GM15510 (cell line): Measurements from ENCODE around the gene EFNA5.

Source experiments
- POLR2A ChIP-seq: IDR thresholded peaks from 3 replicates; pipeline ENCODE4 v1.6.1; 2011; ENCODE audit warnings: borderline replicate concordance; ENCODE audit not compliant: insufficient read length; ENCODE audit errors: extremely low read depth

The EFNA5 gene

GRCh38 chr5:107670932-107671741 lies at the start of gene EFNA5:
Gene EFNA5 (minus strand): TSS chr5:107670937.
- TF ChIP-seq POLR2A: no peak

- TF ChIP-seq POLR2A: no peak
Measured at GRCh38 chr5:107719034-107719606, 48.4 kb upstream of the EFNA5 start.

GRCh38 chr5:107717816-107718215 lies 47.1 kb upstream of the EFNA5 start:
- TF ChIP-seq POLR2A: no peak

GRCh38 chr5:107713228-107713627 lies 42.5 kb upstream of the EFNA5 start:
- no peak for TF ChIP-seq POLR2A

- TF ChIP-seq POLR2A: no peak
Measured at GRCh38 chr5:107712359-107712870, 41.7 kb upstream of the EFNA5 start.

GRCh38 chr5:107705402-107706014 lies 34.8 kb upstream of the EFNA5 start:
- TF ChIP-seq POLR2A: no peak

GRCh38 chr5:107704681-107705401 lies 34.1 kb upstream of the EFNA5 start:
- no peak for TF ChIP-seq POLR2A

- no peak for TF ChIP-seq POLR2A
Measured at GRCh38 chr5:107700481-107700880, 29.7 kb upstream of the EFNA5 start.

GRCh38 chr5:107699425-107699824 lies 28.7 kb upstream of the EFNA5 start:
- no peak for TF ChIP-seq POLR2A

GRCh38 chr5:107698286-107698685 lies 27.5 kb upstream of the EFNA5 start:
- TF ChIP-seq POLR2A: no peak

- no peak for TF ChIP-seq POLR2A
Measured at GRCh38 chr5:107696498-107696897, 25.8 kb upstream of the EFNA5 start.

- no peak for TF ChIP-seq POLR2A
Measured at GRCh38 chr5:107696080-107696479, 25.3 kb upstream of the EFNA5 start.

GRCh38 chr5:107687937-107688336 lies 17.2 kb upstream of the EFNA5 start:
- no peak for TF ChIP-seq POLR2A

- no peak for TF ChIP-seq POLR2A
Measured at GRCh38 chr5:107687404-107687803, 16.7 kb upstream of the EFNA5 start.

- TF ChIP-seq POLR2A: no peak
Measured at GRCh38 chr5:107682533-107682932, 11.8 kb upstream of the EFNA5 start.
